DMS114 treated with DMSO at 0.1 percent for 48 hours (cell line): Measurements from ENCODE around the gene ARMC3.
A peak's percentile ranks its signal among the peaks of the same experiment; 100 is the strongest.

Experiments used
- DNase-seq: peaks from one replicate; lab custom pipeline; 2025; ENCODE audit not compliant: unreplicated experiment; lab: John Stamatoyannopoulos, UW

ARMC3 gene

DNA sequence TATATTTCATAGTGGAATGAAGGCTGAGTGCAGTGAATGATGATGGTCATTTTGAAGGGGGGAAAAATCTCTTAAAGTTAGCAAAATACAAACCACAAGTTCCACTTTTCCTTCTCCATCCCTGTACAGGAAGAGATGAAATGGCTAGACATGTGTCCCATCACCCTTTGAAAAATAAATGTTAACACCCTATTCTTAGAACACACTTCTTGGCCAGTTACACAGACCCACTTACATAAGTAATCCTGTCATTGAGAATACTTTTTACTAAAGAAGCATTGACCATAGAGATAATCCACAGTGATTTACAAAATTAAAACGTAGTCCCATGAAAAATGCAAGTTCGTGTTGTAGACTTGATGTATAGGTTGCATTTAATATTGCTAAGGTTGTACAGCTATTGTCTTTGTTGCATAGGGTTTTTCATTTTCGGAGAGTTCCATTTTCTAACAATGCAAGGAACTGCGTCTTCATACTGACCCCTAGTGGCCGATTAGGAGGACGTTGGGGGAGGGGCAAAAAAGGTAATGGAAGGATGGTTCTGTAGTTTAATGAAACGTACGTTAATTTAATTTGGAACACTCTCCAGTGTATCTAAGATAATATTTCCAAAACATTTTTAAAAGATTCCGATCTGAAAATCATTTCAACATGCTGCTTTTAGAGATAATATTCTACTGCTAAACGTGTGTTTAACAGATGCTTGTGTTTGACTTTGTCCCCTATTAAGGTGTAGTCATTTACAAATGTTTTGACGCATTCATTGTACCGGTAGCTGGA lies 60.9 kb downstream of the ARMC3 start:
- peak; percentile 64 for DNase-seq

DNA sequence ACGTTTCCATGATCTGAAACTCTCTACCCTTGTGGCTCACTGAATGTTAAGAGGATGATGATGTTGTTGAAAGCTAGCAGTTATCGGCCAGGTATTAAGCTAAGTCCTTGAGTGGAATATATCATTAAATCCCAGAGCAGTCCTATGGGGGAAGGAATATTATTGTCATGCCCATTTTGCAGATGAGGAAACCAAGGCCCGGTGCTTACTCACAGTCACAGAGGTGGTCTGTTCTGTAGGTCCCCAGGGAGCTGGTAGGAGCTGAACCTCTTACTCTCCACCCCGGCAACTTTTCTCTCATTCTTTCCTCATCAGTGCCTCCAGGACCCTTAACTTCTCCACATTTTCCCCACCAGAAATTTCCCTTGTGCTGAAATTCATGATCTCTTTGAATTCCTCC lies 62.6 kb downstream of the ARMC3 start:
- DNase-seq: no peak

DNA sequence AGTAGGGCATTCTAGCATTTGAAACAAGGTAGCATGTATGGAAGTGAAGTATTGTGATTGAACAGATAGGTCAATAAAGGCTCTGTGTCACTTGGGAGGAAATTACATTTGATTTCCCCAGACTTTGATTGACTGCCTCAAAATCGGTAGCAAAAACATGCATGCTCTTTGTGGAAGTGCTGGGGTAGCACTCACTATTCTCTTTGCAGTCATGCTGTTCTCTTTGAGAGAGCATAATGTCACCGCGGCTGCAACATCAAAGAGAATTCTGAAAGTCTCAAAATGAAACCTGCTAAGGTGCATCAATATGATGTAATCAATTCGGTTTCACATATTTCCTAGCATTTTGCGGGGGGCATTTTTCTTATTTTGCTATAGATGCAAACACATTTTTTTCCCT lies 64.2 kb downstream of the ARMC3 start:
- DNase-seq: no peak

DNA sequence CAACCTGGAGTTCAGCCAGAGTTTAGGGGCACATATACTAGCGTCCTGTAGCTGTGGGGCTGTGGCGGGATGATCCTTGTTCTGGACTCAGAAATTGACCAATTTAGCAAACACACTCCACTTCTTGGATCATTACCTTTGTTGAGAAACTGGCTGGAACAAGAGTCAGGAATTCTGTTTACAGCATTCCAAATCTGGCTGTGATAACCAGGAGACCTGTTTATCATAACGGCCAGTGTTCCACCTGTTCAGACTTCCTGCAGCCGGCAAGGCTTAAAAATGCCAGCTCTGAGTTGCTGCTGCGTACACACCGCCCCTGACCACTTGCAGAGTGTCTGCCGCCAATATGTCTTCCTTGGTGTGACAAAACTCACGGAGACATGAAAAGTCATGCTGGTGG lies 64.8 kb downstream of the ARMC3 start:
- no peak for DNase-seq

DNA sequence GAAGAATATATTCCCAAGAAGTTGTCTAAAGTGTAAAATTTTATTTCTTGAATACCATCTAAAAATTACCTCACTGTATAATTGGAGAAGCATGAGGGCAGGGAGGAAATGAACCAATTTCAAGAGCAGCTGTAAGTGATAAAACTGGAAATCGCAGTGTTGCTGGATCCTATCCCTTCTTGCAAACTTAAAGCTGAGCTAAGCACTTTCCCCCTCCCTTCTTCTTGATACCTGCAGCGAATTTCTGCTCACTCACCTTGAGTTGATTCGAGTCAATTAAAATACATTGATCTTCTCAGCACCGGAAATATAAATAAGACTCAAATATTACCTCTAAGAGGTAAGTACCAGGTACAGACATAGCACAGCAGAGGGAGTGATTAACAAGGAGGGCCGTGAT lies 65.5 kb downstream of the ARMC3 start:
- no peak for DNase-seq

DNA sequence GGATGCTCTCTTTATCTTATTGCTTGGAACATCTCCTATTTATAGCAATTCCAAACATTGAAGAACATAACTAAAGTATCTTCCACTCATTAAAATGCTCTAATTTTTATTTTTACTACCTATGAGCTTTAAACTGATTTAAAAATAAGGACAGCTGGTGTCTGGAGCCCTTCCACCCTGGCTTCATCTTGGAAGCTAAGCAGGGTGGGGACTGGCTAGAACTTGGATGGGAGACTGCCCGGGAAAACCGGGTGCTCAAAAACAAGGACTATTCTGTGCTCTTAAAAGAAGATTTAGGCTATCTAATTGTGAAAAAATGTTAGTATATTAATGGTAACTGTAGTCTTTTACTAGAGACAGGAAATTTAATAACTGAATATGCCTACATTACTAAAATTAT lies 69.2 kb downstream of the ARMC3 start:
- DNase-seq: peak; percentile 20

DNA sequence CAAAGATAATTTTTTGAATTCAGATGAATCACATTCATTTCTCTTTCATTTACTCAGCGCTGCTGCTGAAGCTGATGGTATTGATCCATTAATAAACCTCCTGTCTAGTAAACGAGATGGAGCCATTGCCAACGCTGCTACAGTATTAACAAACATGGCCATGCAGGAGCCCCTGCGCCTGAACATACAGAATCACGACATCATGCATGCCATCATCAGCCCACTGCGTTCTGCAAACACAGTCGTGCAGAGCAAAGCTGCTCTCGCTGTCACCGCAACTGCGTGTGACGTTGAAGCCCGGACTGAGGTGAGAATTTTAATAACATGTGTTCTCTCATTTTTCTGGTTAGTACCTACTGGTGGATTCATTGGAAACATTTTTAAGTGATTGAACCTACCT lies 70.2 kb downstream of the ARMC3 start:
- no peak for DNase-seq

DNA sequence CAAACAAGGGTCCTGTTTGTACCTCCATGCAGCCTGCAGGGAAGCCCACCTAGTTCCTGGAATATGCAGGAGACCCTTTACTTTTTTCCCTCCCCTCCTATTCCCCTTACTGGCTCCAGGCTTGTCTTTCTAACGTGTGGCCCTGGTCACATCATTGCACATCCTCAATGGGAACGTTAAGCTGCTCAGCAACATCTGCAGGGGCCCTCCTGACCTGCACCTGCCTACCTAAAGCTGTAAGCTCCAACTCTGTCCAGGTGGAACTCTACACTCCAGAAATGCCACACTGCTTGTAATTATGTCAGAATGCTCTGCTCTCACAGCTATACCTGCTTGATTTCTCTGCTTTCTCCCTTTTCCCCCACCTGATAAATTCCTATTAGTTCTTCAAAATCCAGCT lies 72.1 kb downstream of the ARMC3 start:
- DNase-seq: no peak

DNA sequence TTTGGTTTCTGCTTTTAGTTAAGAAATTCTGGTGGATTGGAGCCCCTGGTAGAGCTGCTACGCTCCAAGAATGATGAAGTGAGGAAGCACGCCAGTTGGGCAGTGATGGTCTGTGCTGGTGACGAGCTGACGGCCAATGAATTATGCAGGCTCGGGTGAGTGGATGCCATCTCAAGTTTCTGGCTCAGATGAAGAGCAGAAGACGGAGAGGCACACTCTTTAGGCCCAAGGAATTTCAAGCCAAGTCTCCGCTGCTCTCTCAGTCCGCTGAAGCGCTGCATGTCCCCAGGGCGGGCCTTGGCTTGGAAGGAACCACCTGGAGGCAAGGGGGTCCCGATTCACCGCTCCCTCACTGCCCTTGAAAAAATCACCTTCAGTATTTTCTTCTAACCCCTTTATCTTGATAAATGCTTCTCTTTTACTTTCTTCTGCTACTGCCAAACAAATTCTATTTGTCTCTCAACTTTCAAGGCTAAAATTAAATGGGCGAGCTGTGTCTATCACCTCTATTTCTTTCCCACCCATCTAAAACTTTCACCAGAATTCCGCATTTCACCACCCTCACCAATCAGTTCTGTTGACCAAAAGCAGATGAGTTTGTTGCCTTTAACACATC lies 74.2 kb downstream of the ARMC3 start:
- no peak for DNase-seq

DNA sequence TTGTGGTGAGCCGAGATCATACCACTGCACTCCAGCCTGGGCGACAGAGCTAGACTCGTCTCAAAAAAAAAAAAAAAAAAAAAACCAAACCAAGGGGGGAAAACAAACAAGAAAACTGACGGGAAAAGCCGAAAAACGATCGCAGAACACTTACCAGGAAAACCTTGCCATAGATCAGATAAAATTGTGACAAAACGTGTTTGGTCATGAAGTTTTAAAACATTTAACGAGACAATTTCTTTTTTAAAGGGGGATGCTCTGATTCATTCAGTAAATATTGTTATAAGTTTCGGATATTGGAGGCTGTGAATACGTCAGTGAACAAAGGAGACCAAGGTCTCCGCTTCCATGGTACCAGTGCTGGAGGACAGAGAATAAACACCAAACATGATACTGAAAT lies 77.3 kb downstream of the ARMC3 start:
- DNase-seq: no peak

DNA sequence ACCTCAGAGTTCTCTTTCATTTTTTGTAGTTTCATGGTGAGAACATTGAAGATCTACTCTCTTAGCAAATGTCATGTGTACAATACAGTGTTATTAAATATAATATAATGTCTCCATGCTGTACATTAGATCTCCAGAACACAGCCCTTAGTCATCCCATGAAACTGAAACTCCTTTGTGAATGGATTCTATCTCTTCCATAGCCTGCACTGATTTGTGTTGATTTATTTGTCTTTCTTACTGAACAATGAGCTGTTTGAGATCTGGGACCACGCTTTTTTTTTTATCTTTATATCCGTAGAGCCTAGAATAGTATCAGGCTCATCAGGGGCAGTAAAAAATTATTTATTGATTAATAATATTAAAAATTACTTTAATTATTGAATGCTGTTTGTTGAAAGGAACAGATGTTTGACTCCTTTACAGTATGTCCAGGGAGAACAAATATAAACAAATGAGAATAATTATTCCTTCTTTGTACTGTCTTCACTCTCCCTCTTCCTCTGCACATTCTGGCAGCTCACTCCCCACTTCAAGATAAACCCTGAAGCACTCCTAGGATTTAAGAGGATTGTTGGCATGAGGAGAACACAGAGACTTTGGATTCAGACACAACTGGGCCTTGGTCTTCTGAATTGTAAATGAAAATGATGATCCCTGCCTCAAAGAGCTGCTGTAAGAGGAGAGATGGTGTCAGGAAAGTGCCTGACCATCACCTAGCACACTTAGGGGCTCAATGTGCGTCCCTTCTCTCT lies 85.9 kb downstream of the ARMC3 start:
- no peak for DNase-seq

DNA sequence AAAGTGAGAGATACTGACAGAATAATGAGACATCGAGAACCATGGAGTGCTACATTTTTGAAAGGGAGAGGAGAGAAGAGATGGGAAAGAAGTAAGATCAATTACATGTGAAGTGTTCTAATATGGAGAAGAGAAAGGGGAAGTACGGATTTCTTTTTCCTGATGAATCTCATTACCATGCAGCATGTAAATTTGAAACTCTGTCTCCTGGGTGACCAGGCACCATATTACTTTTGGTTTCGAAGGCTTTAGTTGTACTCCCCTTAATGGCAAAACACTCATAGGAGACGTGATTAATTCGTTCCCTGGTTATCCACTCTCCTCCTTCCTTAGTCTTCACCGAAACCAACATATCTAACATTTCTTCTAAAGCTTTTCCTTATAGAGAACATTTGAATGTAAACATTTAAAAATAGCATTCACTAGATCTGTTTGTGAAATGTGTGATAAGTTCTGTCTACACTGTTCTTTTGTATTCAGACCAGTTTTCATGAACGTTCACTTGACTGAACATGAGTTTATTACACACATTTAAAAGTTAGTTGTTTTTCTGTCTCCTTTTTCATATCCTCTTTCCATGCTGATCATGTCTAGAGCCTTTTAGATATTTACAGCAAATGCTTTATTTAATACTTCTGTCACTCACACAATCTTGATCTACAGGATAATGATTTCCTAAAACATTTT lies 87.3 kb downstream of the ARMC3 start:
- no peak for DNase-seq

DNA sequence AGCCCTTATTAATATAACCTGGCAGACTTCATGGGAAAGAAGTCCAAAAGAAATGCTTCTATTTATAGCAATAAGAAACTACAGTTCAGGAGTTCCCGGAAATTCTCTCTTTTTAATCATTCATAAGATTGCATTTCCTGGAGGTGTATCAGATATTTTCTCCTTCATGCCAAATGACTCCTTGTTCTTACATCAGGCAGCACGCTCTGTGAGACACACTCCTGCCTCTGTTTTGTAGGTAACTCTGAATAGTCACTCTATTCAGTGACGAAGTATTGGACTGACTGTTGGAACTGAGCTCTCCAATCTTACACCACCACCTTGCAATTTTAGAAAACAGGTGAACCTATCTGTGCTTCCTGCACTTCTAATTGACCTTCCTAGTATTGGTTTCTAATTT lies 88.8 kb downstream of the ARMC3 start:
- DNase-seq: no peak

DNA sequence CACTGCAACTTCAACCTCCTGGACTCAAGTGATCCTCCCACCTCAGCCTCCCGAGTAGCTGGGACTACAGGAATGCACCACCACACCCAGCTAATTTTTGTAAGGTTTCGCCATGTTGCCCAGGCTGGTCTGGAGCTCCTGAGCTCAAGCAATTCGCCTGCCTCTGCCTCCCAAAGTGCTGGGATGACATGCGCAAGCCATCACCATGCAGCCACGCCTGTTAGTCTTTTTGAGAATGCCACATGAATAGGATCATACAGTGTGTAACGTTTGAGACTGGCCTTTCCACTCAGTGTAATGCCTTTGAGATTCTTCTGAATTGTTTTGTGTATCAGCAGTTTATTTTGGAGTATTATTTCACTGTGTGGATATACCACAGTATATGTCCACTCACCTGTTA lies 91.8 kb downstream of the ARMC3 start:
- no peak for DNase-seq

DNA sequence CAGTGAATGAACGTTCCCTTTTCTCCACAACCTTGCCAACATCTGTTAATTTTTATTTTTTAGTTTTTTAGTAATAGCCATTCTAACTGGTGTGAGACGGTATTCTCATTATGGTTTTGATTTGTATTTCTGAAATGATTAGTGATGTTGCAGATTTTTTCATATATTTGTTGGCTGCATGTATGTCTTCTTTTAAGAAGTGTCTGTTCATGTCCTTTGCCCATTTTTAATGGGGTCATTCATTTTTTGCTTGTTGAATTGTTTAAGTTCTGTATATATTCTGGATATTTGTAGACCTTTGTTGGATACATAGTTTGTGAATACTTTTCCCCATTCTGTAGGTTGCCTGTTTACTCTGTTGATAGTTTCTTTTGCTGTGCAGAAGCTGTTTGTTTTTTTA lies 93.6 kb downstream of the ARMC3 start:
- DNase-seq: no peak

DNA sequence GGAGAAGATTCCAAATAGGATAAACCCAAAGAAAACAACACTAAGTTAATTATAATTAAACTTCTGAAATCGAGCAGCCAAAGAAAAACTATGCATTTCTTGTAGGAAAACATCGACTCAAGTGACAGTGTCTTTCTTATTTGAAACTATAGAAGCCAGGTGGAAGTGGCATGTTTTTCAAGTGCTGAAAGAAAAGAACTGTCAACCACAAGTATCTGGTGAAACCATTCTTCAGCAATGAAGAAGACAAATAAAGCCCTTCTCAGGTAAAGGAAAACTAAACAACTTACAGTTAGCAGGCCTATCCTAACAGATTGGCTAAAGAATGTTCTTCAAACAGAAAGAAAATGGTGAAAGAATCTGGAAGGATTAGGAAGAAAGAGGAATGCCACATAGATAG lies 96.1 kb downstream of the ARMC3 start:
- no peak for DNase-seq

DNA sequence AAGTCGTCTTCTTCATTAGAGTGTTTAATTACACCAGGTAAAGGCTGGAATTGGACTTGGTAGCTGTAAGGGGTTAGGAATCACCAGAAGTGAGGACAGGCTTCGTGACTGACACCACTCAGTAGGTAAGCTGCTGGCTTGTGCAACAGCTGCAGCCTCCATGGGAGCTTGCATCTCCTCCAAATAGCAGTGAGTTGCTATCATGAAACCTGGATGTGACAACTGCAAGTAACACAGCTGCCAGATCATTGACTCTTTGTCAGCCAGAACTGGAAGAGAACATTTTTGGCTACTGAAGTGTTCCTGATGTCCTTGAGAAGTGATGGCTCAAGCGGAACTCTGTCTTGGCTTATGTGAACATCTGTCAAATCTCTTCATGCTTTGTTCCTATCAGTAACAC lies 103.5 kb downstream of the ARMC3 start:
- DNase-seq: no peak

DNA sequence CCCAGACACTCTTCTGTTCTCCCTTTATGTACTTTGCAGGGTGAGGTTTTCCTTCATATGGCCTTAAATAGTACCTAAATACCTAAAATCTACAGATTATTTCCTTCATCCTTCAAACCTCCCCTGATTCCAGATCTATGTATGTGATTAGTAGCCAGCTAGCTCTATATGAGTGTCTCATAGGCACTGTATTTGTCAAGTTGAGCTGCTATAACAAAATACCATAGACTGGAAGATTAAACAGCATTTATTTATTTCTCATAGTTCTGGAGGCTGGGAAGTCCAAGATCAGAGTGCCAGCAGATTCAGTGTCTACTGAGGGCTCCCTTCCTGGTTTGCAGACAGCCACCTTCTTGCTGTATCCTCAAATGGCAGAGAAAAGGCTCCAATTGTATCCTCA lies 106.9 kb downstream of the ARMC3 start:
- DNase-seq: no peak

DNA sequence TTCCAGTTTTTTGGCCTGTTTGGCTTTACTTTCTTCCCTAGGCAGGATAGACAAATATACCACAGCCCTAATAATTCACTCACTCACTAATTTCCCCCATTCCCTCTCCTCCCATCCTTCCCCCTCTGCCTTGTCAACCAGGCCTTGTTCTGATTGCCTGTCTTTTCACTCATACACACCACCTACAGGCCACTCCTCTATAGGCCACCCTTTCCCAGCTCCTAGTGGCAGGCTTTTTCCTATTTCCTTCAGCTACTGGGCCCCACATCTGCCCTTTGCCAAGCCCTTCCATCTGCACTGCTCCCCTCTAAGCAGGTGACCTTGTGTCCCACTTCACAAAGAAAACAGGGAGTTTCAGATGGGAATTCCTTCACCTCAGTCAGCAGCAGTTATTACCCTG lies 107.7 kb downstream of the ARMC3 start:
- peak; percentile 26 for DNase-seq

DNA sequence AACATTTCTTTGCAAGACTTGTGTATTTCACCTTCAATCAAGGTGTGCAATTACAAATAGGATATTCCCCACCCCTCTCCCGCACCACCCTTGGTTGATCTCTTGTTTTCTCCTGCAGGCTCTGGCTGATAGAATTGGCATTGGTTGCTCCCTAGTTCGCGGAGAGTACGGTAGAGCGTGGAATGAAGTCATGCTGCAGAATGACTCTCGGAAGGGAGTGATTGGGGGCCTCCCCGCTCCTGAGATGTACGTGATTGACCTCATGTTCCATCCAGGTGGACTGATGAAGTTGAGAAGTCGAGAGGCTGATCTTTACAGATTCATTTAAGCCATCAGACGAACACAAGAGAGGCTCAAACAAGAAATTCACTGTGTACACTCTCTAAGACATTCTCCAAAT lies 109.3 kb downstream of the ARMC3 start:
- DNase-seq: no peak

DNA sequence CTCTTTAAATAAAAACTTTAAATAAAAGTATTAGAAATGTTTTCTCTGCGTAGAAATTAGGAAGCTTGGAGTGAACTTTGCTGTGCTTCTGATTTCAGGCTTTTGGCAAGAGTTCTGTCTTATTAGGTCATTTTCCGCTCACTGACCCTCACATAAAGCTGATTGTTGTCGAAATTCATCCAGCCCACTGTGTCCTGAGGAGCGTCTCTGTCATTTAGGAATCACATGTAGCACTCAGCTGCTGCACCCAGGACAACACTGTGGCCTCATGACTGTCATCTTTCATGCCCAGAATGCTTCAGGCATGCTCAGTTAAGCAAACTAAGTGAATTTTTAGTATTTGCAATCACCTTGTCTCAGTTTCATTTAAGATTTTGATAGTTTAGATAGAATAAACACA lies 109.7 kb downstream of the ARMC3 start:
- DNase-seq: no peak

DNA sequence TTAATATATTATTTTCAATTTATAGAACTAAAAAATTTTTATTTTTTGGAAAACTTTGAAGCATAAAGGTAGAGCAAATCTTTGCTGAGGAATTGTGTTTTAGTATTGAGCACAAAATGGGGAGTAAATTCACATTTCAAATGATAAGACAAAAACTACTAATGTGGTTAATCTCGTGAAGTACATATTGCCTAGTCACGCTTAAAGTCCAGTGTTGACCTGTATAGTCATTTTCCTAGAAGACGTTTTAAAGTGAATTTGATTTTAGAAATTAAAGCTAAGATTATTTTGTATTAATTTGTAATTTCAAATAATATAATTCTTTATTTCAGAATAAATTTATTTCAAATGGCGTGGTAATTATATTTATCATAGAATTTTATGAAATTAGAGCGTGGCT lies 110.3 kb downstream of the ARMC3 start:
- no peak for DNase-seq
